ENCODE results near the gene C10orf71.

- TF ChIP-seq CTCF (IDR thresholded peaks at IDR 0.05 in 2 of 3, conservative IDR thresholded peaks at IDR 0.05 in 1 of 3; ENCODE audit: borderline replicate concordance in 1 of 3, insufficient read depth in 1 of 3, low read depth in 2 of 3, low read length in 2 of 3) (no peak), REST (IDR thresholded peaks at IDR 0.05; ENCODE audit: low read depth) (no peak), POLR2A (IDR thresholded peaks at IDR 0.05; ENCODE audit: borderline replicate concordance, extremely low read depth, insufficient read depth, insufficient read length) (no peak), EGR1 (IDR thresholded peaks at IDR 0.05; ENCODE audit: low read depth) (no peak), MAX (IDR thresholded peaks at IDR 0.05) (no peak), EZH2 (IDR thresholded peaks at IDR 0.05) (no peak), POLR2AphosphoS5 (IDR thresholded peaks at IDR 0.05; ENCODE audit: low read depth, low read length) (no peak), FOSL1 (IDR thresholded peaks at IDR 0.05; ENCODE audit: low read depth) (no peak), YY1 (IDR thresholded peaks at IDR 0.05; ENCODE audit: extremely low read depth, insufficient replicate concordance, low read depth, low read length) (no peak), RAD21 (IDR thresholded peaks at IDR 0.05; ENCODE audit: low read depth) (no peak), JUND (IDR thresholded peaks at IDR 0.05) (no peak)
Measured at GRCh38 chr10:49255883-49256282, 43.1 kb upstream of the C10orf71 start.

Measured in HCT116 (cell line).